HG03139 (cell line): ENCODE measurements around the gene ABI1.

Source experiments
- ATAC-seq: cut with Tn5 transposase; IDR thresholded peaks from one replicate; pipeline ENCODE4 v1.9.1; 2021; ENCODE audit not compliant: unreplicated experiment

Gene ABI1

DNA sequence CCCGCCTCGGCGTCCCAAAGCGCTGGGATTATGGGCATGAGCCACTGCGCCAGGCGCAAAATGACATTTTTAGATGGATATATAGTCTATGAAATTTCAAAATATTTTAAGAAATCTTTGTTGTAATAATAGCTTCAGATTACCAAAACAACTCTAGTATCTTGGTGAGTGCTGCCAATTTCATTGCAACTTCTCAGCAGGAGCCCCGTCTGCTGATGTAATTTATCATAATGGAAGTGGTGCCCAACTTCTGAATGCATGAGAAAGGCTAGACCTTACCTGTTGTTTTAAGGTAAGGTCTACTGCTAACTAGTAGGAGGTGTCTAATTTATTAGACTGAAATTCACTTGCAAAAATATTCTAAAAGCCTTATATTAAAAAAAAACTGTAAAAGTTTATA, 143.3 kb downstream of the ABI1 start:
- no peak for ATAC-seq

DNA sequence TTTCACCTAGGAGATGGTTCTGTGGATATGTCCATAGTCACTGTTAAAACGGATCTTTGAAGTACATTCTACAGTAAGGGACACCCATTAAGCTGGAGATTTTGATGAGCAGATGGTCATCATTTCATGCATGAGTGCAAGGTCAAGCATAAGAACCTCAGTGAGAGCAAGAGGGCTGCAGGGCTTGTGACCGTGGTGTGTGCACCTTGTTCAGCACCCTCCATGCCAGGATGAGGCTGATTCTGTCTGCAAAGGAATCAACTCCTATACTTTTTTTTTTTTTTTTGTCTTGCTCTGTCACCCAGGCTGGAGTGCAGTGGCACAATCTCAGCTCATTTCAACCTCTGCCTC, 145.6 kb downstream of the ABI1 start:
- no peak for ATAC-seq

DNA sequence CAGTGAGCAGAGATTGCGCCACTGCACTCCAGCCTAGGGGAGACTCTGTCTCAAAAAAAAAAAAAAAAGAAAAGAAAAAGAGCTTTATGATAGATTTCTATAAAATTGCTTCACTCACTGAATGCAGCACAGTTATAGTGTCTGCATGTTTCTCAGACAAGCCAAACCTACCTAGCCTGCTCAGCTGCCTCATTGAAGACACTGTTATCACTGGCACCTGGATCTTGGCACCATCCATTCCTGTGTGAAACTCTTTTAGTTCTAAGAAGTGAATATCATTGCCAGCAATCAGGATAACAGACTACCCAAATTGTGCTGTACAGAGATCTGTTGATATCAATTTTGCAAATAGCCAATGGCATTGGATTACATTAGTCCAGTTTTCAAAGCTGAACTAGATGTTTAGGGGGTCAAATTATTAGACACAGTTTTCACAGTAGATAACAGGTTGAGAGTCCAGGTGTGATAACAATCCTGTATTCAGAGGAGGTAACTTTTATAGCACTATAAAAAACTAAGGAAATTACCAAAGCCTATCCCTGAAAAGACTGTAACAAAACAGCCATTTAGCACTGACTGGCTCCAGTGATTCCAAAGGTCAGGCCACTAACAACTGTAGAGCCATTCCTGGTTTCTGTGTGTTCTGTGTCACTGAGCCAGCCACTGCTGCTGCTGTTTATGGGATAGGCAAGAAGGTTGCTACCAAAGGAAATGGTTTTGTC, 146.2 kb downstream of the ABI1 start:
- no peak for ATAC-seq

DNA sequence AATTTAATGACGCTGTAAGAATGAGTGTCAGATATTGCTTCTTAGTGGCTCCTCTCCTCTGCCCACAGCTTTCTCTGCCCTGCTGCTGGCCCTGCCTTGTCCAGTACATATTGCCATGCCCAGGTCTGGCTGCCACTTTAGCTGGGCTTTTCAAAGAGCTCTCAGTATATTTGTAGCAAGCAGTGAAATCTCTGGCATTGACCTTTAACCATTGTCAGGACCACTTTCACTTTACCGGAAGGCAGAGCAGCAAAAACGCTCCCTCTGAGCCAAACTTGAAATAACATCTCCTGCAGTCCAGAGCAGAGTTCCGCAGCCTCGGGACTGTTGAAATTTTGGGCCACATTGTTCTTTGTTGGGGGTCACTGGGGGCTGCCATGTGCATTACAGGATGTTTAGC, 149.4 kb downstream of the ABI1 start:
- ATAC-seq, result no peak

DNA sequence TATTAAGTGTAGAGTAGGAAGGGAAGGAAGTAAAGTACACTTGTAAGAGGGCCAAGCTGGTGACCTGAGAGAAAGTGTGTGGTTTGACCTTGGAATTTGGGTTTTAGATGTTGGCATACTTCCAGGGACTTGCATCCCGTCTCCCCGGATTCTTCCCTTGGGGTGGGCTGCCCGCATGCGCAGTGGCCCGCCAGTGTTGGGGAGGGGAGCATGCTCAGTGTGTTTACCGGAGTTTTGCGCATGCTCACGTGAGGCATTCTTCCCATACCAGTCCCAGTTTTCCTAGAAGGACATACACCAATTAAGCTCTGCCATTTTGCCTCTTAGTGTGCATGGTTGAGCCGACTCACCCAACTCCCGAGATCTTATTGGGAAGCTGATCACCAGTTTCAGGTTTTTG, 153.8 kb downstream of the ABI1 start:
- ATAC-seq, result no peak

DNA sequence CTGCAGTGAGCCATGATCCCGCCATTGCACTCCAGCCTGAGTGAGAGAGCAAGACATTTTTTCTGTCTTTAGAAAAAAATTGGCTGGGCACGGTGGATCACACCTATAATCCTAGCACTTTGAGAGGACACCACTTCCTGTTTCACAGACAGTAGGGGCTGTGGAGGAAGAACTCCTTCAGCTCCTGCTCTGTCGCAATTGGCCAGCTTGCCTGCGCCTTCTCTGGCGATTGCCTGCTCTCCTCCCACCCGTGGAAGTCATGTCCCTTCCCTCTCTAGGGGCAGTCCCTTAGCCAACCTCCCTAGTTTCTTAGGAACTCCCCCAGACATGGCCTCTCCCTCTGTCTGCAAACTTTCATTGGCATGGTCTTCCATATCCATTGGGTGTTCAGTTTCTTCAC, 154.6 kb downstream of the ABI1 start:
- no peak for ATAC-seq

DNA sequence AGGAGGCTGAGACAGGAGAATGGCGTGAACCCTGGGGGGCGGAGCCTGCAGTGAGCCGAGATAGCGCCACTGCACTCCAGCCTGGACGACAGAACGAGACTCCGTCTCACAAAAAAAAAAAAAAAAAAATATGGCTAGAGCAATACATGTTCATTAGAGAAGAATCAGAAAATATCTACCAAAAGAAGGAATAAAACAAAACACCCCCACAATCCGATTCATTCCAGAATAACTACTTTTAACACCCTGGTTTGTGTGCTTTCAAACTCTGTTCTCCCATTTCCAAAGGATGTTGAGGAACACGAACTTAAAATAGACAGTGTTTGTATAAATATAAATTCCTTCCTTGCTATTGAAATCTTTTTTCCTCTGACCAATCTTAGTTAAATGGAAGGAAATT, 156.8 kb downstream of the ABI1 start:
- ATAC-seq, result no peak

DNA sequence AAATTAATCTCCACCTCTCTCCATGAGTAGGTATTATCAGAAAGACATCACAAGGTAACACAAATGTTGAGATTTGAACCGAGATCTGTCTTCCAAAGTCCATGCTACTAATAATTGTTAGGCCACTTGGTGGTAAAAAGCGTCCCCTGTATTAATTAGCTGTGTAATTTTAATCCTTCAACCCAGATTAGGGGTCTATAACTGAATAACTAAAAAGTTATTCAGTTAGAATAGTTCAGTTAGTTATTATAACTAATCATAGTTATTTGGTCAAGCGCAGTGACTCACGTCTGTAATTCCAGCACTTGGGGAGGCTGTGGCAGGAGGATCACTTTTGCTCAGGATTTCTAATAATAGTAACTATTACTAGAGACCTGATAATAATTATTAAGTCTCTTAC, 157.7 kb downstream of the ABI1 start:
- no peak for ATAC-seq

DNA sequence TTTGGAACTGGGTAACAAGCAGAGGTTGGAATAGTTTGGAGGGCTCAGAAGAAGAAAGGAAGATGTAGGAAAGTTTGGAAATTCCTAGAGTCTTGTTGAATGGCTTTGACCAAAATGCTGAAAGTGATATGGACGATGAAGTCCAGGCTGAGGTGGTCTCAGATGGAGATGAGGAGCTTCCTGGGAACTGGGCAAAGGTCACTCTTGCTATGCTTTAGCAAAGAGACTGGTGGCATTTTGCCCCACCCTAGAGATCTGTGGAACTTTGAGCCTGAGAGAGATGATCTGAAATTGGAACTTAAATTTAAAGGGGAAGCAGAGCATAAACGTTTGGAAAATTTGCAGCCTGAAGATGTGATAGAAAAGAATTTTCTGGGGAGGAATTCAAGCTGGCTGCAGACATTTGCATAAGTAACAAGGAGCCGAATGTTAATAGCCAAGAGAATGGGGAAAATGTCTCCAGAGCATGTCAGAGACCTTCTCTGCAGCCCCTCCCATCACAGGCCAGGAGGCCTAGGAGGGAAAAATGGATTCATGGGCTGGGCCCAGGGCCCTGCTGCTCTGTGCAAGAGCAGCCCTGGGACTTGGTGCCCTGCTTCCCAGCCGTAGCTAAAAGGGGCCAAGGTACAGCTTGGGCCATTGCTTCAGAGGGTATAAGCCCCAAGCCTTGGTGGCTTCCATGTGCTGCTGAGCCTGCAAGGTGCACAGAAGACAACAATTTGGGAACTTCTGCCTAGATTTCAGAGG, 159.7 kb downstream of the ABI1 start:
- no peak for ATAC-seq

DNA sequence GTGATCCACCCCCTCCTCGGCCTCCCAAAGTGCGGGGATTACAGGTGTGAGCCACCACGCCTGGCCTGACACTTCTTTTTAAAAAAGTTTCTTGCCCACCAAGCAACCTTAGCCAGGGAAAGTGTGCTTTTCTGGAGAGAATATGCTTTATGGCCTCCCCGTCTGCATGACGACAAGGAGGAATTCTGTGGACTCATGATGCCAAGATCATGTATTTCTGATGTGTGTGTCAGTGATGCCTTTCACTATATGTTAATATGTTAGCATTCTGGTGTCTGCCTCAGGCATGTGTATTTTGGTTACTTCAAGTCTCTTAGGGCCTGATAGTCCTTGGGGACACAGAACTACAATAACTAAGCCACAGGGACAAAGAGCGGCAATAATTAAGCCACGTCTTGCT, 161.1 kb downstream of the ABI1 start:
- no peak for ATAC-seq

DNA sequence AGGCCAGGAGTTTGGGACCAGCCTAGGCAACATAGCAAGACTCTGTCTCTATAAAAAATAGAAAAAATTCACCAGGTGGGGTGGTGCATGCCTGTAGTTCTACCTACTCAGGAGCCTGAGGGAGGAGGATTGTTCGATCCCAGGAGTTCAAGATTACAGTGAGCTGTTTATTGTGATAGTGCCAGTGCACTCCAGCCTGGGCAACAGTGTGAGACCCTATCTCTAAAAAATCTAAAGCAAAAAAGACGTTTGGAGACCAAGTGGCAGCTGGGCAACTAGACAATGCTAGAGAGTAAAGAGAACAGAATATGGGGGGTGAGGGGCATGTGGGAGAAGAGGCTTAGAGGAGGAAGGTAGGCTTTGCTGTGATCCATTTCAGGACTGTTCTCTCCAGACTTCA, 161.8 kb downstream of the ABI1 start:
- ATAC-seq, result no peak

DNA sequence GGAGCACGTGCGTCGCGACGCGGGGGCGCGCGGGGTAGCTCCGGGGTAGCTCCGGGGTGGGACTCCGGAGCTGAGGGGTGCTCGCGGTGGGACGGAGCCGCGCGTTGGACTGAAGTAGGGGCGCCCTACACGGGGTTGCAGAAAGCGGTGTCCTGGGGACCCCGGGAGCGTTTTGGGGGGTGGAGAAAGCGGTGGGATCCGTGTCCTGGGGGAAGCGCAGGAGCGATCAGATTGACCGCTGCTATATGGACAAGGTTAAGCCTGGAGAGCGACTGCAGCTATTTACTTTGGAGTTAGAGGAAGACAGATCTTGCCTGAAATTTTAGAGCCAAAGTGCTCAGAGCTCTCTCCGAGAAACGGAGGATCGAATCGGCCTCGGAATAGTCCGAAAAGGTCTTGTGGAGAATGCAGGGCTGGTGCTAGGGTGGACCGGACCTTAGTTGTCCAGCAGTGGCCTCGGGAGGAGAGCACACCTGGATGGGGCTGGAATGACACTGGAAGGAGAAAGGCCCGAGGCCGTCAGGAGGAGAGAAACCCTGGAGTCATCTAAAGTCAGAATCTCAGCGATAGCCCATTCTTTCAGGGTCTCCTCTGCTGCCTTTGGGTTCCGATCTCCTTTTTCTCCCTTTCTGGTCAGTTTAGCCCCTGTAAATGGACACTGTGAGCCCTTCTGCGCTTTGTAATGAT, 162.7 kb downstream of the ABI1 start:
- no peak for ATAC-seq

DNA sequence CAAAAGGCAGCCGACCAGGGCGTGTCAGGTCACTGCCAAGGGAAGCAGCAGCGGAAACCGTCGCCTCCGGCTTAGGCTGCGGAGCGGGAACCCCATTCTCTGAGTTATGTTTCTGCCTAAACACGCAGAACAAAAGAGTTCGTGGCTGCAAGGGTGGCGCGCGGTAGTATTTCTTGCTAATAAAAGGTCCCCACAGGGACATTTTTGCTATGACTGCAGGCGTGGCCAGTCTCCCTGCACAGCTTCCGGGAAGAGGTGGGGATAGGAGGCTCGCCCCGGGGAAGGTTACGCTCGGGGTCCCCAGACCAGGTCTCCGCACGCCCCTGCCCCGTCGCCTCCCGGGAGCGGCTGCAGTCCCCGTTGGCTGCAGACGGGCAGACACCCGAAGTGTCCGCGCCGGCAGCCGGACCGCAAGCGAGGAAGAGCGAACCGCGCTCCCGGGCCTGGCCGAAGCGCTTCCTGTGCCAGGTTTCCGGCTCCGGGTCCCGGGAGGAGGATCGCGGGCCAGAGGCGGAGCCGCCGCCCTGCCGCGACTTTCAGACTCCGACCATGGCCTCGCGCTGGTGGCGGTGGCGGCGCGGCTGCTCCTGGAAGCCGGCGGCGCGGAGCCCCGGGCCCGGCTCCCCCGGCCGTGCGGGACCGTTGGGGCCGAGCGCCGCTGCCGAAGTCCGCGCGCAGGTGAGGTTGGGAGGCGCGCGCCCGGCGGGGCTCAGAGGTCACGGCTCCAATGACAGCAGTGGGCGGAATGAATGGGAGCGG, 163.4 kb downstream of the ABI1 start, which contains the start of gene PDSS1:
Gene PDSS1 (plus strand): TSS at position 539 of the 759 bp plus-strand sequence. CDS start 11 bp downstream, at position 550.
- ATAC-seq, result peak; percentile 73

DNA sequence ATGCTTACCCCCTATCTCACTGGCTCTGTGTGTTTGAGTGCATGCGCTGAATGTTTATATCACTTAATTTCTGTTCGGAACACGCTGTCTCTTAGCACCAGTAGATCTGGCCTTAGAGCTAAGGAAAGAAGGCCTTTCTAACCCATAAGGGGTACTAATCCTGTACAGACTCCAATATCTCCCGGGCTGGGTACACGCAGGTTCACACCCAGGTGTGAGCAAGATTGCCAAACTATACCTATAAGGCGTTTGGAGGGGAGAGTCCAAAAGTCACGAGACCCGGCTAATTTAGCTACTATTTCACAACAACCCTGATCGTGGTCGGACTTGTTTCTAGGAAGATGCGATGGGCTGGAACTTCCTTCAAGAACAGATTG, 164.0 kb downstream of the ABI1 start:
- no peak for ATAC-seq
